ENCODE measurements around the gene TRRAP.

DNA sequence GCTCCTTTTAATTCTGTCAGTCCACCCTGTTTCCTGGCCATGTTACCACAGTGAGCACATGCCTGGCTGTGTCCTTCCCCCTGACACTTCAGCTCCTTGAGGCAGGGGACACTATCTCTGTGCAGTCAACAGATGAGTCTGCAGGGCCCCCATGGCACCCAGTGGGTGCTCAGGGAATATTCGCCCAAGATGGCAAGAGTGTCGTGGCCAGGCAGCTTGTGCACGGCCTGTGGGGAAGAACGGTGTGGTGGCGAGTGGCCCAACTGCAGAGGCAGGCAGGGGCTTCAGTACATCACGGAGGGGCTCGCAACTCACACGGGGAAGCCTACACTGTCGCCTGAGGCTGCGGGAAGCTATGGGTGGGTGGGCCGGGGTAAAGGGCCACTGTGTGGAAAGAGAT is 91.1 kb downstream of the TRRAP start:
- TF ChIP-seq, protein P1, sequence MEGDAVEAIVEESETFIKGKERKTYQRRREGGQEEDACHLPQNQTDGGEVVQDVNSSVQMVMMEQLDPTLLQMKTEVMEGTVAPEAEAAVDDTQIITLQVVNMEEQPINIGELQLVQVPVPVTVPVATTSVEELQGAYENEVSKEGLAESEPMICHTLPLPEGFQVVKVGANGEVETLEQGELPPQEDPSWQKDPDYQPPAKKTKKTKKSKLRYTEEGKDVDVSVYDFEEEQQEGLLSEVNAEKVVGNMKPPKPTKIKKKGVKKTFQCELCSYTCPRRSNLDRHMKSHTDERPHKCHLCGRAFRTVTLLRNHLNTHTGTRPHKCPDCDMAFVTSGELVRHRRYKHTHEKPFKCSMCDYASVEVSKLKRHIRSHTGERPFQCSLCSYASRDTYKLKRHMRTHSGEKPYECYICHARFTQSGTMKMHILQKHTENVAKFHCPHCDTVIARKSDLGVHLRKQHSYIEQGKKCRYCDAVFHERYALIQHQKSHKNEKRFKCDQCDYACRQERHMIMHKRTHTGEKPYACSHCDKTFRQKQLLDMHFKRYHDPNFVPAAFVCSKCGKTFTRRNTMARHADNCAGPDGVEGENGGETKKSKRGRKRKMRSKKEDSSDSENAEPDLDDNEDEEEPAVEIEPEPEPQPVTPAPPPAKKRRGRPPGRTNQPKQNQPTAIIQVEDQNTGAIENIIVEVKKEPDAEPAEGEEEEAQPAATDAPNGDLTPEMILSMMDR (conservative IDR thresholded peaks at IDR 0.05; ENCODE audit: low read depth in 2 of 2), result no peak
- no peak for TF ChIP-seq POLR2AphosphoS5 (IDR thresholded peaks at IDR 0.05; ENCODE audit: low read depth)
- TF ChIP-seq, protein P2, sequence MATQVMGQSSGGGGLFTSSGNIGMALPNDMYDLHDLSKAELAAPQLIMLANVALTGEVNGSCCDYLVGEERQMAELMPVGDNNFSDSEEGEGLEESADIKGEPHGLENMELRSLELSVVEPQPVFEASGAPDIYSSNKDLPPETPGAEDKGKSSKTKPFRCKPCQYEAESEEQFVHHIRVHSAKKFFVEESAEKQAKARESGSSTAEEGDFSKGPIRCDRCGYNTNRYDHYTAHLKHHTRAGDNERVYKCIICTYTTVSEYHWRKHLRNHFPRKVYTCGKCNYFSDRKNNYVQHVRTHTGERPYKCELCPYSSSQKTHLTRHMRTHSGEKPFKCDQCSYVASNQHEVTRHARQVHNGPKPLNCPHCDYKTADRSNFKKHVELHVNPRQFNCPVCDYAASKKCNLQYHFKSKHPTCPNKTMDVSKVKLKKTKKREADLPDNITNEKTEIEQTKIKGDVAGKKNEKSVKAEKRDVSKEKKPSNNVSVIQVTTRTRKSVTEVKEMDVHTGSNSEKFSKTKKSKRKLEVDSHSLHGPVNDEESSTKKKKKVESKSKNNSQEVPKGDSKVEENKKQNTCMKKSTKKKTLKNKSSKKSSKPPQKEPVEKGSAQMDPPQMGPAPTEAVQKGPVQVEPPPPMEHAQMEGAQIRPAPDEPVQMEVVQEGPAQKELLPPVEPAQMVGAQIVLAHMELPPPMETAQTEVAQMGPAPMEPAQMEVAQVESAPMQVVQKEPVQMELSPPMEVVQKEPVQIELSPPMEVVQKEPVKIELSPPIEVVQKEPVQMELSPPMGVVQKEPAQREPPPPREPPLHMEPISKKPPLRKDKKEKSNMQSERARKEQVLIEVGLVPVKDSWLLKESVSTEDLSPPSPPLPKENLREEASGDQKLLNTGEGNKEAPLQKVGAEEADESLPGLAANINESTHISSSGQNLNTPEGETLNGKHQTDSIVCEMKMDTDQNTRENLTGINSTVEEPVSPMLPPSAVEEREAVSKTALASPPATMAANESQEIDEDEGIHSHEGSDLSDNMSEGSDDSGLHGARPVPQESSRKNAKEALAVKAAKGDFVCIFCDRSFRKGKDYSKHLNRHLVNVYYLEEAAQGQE (IDR thresholded peaks at IDR 0.05; ENCODE audit: unreplicated experiment), result no peak
- no peak for TF ChIP-seq JUNB (IDR thresholded peaks at IDR 0.05; ENCODE audit: unreplicated experiment)
- TF ChIP-seq CREB1 (CRISPR knock-in tag; IDR thresholded peaks at IDR 0.05; ENCODE audit: low read depth), result no peak
- TF ChIP-seq EZH2 (IDR thresholded peaks at IDR 0.05; ENCODE audit: low read depth, unreplicated experiment), result no peak
- TF ChIP-seq EZH2phosphoT487 (IDR thresholded peaks at IDR 0.05; ENCODE audit: unreplicated experiment), result no peak

Data from GM23338 (cell line).